Renal cortex interstitium (tissue), 11 donors: ENCODE data around the gene FAM24A. TPM values are rescaled to one million over a fixed set of nuclear protein-coding genes. Genes with fewer than 3 reads are reported as not detected.
A peak's percentile ranks its signal among the peaks of the same experiment; 100 is the strongest.

Experiments
- DNase-seq, 11 donors: peaks; one replicate each; pipeline ENCODE4 v3.0.0-alpha.2; 2013; ENCODE audit warnings: low read depth in 9 of 11, low spot score in 4 of 11; ENCODE audit errors: extremely low read depth in 1 of 11
- polyA plus RNA-seq, 3 donors: library from polyadenylated mRNA; unstranded; fragments of 120-200 nt; gene quantifications; one replicate each; pipeline ENCODE4 v1.2.1, GENCODE V29; 2013; ENCODE audit not compliant: insufficient read length in 3 of 3

The FAM24A gene
- polyA plus RNA-seq, 3 donors = not detected

DNA sequence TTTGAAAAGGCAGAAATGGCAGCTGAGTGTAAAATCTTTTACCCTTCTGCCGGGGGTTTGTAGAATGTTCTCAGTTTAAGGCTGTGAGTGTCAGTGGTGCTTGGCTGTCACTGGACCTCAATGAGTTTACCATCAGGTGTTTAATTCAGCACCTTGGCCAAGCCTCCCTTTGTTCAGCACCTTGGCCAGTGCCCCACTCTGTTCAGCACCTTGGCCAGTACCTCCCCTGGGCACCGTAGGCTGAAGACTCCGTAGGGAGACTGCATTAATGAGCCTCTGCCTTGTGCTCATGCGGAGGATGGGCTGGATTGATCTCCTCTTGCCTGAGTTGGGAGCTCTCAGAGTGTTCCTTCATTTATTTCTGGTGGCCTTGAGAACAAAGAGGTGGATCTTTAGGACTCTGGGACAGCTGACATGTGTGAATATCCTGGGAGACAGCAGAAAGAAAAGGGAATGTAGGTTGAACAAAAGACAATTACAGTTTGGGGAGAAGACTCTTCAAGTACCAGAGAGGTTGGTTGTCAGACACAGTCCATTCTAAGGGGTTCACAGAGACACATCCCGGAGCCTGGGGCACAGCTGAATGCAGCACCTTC lies 1.6 kb downstream of the FAM24A start:
- DNase-seq = peak; percentile 24 to 73 (median 57)

DNA sequence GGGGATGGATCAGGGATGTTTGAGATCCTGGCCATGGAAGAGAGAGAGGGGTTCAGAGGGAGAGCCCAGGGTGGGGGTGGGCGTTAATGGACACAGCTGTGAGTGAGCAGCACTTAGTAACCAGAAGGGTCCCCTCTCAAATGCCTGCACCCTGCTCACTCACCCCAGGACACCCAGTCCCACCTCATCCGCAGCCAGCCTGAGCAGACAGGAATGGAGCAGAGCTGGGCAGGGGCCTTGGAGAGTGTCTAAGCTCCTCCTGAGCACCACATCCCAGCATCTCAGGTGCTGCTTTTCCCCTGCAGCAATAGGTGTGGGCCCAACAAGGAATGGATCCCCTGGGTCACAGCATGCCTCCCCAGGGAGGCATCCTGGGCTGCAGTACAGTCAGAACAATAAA lies 5.3 kb downstream of the FAM24A start:
- no peak for DNase-seq

DNA sequence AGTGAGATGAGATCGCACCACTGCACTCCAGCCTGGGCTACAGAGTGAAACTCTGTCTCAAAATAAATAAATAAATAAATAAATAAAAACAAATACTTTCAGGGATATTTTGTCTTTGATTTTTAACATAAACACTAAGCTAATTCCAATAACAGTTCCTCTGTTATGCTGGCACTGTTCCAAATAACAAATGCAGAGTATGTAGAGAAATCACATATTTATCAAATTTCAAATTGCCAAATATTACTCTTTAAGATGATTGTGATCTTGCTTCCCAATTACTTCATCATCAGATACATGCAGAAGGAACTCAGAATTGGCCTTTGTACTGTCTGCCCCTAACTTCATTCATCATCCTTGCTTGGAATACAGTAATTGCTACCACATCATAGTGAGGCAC lies 19.7 kb downstream of the FAM24A start:
- no peak for DNase-seq

DNA sequence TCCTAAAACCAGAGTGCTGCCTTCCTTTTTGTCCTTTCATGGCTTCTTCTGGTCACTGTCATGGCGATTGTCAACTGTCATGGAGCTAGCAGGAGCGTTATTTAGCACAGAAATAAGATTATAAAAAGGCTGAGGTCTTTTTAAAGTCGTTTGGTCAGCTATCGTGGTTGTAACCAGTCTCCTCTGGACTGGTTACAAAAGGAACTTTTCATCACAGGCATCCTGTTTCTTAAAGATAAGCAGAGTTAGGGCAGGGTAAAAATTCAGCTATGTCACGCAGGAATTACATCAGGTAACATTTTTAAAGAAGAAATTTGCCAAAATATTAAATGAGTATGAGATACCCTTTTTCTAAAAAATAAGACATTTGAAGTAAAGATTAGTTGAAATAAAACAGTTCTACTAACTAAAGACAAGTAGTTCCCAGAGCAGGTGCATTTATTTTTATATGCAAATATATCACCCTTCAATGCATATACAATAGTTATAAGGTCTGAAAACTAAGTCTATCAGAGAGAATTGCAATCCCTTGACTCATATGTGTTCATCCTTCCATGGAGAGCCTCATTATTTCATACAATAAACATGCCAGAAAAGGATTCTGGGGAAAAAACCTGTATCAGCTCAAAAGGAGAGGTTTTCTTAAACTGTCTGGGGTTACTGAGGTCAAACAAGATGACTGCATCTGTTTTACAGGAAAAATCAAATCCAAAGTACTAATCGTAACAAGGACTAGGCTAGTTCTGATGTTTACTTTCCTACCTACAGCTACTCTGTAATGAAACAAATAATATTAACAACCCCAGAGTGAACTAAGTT lies 20.9 kb downstream of the FAM24A start:
- DNase-seq = no peak

DNA sequence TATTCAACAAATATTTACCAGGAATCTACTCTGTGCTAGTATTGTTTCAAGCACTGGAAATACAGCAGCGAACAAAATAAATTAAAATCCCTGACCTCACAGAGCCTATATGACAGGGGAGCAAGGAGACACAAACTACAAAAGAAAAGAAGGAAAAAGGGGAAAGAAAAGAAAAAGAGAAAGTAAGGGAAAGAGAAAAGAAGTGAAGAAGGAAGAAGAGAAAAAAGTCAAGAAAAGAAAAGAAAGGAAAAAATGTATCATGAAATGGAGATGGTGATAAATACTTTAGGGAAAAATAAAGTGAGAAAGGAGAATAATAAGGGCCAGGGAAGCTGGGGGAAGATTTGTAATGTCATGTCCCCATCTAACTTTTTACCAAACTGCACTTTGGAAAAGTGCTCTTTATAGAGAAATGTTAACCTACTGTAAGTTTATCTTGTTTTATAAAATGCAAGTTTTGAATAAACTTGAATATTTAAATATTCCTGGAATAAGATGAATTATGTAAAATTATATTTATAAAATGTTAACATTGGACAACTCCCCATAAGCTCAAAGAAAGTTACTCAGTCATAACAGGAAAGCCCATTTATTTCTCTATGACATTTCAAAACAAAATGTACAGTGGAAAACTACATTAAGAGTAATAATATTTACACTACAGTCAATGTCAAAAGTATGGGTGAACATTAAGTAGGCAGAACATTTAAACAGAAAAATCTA lies 28.9 kb downstream of the FAM24A start:
- DNase-seq = no peak

DNA sequence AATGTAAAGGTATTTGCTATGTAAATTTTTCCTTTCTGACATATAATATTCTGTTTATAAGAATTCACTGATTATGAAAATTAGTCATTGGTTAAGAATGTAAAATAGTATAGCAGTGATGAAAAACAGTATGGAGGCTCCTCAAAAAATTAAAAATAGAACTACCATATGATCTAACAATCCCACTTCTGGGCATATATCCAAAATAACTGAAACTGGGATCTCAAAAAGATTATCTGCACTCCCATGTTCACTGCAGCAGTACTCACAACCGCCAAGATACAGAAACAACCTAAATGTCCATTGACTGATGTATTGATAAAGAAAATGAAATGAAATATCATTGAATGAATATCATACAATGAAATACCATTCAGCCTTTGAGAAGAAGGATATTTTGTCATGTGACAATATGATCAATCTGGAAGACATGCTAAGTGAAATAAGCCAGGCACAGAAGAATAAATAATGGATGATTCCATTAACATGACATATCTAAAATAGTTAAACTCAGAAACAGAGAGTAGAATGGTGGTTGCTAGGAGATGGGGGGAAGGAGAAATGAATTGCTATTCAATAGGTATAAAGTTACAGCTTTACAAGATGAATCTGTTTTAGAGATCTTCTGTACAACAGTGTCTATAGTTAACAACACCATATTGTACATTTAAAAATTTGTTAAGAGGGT lies 29.6 kb downstream of the FAM24A start:
- DNase-seq = no peak

DNA sequence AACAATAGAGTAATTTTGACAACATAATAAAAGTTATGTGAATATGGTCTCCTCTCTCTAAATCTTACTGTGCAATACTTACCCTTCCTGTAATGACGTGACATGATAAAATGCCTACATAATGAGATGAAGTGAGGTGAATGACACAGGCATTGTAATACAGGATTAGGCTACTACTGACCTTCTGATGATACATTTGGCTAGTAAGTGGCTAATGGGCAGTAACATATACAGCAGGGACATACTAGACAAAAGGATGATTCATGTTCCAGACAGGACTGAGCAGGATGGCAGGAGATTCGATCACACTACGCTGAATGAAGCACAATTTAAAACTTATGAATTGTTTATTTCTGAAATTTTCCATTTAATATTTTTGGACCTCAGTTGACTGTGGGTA lies 38.9 kb downstream of the FAM24A start:
- no peak for DNase-seq

DNA sequence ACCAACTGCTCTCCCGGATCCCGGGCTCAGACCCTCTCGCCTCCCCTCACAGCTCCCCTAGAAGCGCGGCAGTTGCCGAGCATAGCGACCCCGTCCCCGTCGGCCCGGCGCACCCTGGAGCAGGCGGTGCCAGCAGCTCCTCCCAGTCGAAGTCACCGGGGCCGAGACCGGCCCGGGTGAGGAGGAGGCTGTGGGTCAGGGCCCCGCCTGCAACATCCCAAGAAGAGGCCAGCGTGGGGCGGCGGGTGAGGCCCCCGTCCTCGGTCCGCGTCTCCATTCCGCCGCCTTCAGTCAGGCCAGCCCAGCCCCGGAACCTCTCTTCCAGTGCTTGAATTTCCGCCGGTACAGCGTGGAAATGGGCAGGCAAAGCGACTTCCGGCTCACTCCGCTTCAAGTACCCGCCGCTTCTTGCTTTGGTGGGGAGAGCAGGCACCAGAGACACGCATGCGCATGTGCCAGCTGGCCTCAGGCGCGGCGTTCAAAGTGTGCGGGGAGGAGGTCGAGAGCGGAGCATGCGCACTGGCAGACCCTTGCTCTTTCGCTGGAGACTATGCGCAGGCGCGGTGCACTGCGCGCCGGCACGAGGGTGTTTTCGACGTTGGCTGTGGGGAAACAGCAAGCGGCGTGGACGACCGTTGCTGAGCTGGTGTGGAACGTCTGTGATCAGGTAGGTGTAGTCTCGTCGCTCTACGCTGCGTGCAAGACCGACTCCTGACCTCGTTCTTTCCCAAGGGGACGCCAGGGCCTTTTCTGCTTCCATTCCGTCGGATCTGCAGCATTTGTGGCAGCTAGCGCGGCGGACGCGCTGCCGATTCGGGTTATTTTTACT lies 43.7 kb downstream of the FAM24A start, which contains the start of gene C10orf88:
Gene C10orf88, minus strand, starts transcription at position 326 of the 829 bp plus-strand sequence. Its CDS starts 49 bp downstream, at position 277.
- DNase-seq = peak; percentile 89 to 98 (median 97)

DNA sequence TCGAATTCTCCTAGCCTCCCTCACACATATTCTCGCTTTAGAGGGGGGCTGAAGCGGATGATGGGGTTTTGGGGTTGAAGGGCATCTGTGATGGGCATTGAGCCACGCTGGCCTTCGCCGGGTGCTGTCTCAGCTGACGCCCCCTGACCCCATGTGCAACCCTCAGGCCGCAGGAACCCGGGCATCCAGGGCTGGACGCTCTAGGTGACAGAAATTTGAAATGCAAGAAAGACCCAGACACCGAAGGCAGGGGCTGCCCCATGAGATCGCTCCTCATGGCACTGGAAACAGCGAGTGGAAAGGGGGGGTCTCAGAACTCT lies 44.3 kb downstream of the FAM24A start:
- DNase-seq = peak in 1 of 11 donors; percentile 2

DNA sequence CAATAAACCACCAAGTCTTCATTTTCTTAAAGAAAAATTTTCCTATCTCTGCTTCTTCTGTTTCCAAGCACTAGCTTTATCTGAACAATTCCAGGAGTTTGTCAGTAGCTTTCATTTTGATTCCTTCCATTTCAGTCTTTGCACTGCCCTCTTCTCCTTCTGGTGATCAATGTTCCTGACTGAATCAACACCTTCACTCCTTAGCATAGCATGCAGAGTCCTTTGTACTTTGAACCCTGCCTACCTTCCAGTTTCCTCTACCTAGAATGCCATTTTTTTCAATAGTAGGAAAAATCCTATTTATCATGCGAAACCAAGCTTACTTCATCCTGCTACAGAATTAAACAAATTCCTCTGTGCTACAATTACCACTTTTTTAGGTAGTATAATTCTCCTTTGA lies 45.5 kb downstream of the FAM24A start:
- DNase-seq = no peak

DNA sequence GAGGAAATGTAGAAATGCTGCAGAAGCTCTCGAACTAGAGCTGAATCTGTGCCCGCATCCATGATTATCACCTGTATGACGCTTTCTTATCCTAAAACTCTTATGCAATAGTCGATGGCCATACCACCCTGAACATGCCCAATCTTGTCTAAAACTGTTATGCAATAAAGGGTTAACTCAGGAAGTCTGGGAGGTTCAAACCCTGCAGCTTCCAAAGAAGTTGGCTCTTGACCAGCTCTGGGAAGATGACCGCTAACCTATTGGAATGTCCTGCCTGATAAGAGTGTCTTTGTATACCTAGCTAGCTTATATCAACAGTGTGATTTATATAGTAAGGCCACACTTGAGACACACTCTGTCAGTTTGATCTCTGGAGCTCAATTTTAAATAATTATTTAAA lies 47.1 kb downstream of the FAM24A start:
- DNase-seq = no peak

DNA sequence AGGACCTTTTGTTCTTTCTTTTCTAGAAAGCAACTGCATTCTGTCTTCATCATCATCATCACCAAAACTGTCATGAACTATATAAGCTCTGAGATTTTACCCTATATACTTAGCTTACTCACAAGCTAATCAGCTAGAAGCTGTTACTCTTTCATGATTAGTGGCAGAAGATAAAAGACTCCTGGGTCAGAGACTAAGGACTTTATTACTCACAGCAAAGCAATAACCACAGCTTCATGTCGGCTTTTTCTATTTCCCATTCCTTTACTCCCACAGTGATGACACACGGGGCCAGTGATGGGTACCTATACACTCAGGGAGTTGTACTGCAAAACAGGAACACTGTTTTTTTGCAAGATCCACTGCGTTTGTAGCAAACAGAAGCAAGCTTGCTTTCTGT lies 52.0 kb downstream of the FAM24A start:
- no peak for DNase-seq

Other genes with a start within 250 kb of the FAM24A start
- gene C10orf120, start 210.8 kb upstream of the FAM24A start, polyA plus RNA-seq = not detected
- 1 to 10 TPM; 1.6 to 2.2 (median 1.7) TPM for gene CUZD1, start 64.8 kb upstream of the FAM24A start, polyA plus RNA-seq
- gene FAM24B, start 31.0 kb upstream of the FAM24A start, polyA plus RNA-seq = 1 to 10 TPM; 4.4 to 6.3 (median 5.1) TPM
- gene C10orf88, start 43.6 kb downstream of the FAM24A start, polyA plus RNA-seq = 10 to 100 TPM; 17.9 to 22.1 (median 18.1) TPM
- 10 to 100 TPM in 2 of 3 donors, 1 to 10 TPM in 1; 9.1 to 11.7 (median 11.2) TPM for gene PSTK, start 69.8 kb downstream of the FAM24A start, polyA plus RNA-seq
- gene IKZF5, start 98.2 kb downstream of the FAM24A start, polyA plus RNA-seq = 10 to 100 TPM; 16.6 to 26.8 (median 21.9) TPM
- 10 to 100 TPM; 18.7 to 27.6 (median 24.4) TPM for gene ACADSB, start 98.4 kb downstream of the FAM24A start, polyA plus RNA-seq
- gene HMX3, start 225.4 kb downstream of the FAM24A start, polyA plus RNA-seq = not detected
- 1 to 10 TPM in 2 of 3 donors, under 1 TPM in 1; 0.62 to 1.5 (median 1.5) TPM for gene HMX2, start 237.5 kb downstream of the FAM24A start, polyA plus RNA-seq
- gene BUB3, start 243.8 kb downstream of the FAM24A start, polyA plus RNA-seq = 100 to 1,000 TPM; 116 to 131 (median 118) TPM